Kidney tubule cell (primary cell): ENCODE data around the gene L3MBTL2.
A peak's percentile ranks its signal among the peaks of the same experiment; 100 is the strongest.
"Not testable (repeated sequence)": the region's sequence is repeated elsewhere in the genome, so short reads cannot be mapped to it uniquely, and the experiment has no call there.

Experiments
- DNase-seq: peaks from one replicate; pipeline ENCODE4 v3.0.0-alpha.2; 2018; ENCODE audit warnings: low spot score

L3MBTL2 gene

DNA sequence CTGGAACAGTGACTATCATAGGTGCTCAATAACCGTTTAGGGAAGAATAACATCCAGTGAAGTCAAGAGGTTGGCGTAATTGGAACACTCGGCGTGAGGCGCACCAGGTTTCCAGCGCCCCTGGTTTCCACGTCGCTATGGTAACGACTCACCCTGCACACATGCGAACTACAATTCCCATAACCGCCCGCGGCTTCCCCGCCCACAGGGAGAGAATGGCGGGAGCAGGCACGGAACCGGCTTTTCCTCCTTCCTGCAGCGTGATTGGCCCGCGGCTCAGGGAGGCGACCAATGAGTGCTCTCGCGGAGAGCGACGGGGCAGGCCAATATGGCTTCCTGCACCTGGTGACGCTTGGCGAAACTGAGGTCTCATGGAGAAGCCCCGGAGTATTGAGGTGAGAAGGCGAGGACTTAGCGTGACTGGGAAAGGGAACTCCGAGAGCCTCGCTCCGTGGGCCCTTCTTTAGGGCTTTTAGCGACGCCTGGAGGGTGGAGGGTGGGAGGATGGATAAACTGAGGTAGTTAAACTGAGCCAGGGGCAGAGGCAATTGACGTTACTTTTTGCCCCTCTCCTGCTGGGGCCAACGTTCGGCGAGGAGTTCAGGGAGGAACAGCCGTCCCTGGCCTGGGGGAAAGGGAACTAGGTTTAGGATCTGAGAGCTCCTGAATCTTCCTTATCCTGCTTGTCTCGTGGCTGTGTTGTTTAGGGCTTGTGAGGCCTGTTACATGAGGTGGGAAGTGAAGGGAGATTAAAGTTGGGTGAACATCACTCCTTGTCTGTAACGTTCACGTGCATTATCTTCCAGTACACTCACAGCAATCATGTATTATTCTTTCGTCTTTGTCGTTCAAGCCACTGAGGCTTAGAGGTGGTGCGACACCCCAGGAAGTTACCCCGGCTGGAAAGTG lies at the start of gene L3MBTL2:
Gene L3MBTL2 (plus strand): TSS at position 321 of the 909 bp plus-strand sequence. CDS start 51 bp downstream, at position 372.
- DNase-seq = peak; percentile 96

DNA sequence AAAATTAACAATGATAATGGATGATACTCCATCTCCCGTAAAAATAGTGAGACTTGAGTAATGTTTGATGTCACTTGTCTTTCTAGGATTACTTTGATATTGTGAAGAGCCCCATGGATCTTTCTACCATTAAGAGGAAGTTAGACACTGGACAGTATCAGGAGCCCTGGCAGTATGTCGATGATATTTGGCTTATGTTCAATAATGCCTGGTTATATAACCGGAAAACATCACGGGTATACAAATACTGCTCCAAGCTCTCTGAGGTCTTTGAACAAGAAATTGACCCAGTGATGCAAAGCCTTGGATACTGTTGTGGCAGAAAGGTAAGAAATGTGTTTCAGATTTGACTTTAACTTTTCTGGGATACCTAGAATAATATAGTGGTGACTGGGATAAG lies 48.0 kb upstream of the L3MBTL2 start:
- DNase-seq = no peak

- no peak for DNase-seq
Measured at GRCh38 chr22:41169157-41169556, 36.0 kb upstream of the L3MBTL2 start.

GRCh38 chr22:41171996-41172395 lies 33.1 kb upstream of the L3MBTL2 start:
- DNase-seq = no peak

- DNase-seq = no peak
Measured at GRCh38 chr22:41175546-41175945, 29.6 kb upstream of the L3MBTL2 start.

- no peak for DNase-seq
Measured at GRCh38 chr22:41177040-41177621, 28.0 kb upstream of the L3MBTL2 start.

GRCh38 chr22:41177622-41178424 lies 27.3 kb upstream of the L3MBTL2 start:
- DNase-seq = no peak

DNA sequence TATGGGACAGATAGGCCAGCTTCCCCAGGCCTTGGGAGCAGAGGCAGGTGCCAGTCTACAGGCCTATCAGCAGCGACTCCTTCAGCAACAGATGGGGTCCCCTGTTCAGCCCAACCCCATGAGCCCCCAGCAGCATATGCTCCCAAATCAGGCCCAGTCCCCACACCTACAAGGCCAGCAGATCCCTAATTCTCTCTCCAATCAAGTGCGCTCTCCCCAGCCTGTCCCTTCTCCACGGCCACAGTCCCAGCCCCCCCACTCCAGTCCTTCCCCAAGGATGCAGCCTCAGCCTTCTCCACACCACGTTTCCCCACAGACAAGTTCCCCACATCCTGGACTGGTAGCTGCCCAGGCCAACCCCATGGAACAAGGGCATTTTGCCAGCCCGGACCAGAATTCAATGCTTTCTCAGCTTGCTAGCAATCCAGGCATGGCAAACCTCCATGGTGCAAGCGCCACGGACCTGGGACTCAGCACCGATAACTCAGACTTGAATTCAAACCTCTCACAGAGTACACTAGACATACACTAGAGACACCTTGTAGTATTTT lies 26.6 kb upstream of the L3MBTL2 start:
- DNase-seq = no peak

- DNase-seq = not testable (repeated sequence)
Measured at GRCh38 chr22:41180362-41180761, 24.8 kb upstream of the L3MBTL2 start.

DNA sequence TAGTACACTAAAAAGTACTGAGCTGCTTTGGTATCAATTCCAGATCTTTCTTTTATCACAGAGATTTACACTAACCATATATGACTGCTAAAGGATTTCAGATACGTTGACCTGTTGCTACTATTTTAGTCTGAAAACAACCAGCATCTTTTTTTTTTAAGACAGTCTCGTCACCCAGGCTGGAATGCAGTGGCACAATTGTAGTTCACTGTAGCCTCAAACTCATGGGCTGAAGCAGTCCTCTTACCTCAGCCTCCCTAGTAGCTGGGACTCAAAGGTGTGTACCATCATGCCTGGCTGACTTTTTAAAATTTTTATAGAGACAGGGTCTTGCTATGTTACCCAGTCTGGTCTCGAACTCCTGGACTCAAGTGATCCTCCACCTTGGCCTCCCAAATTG lies 24.2 kb upstream of the L3MBTL2 start:
- no peak for DNase-seq

- DNase-seq = peak; percentile 52
Measured at GRCh38 chr22:41181349-41182241, 23.5 kb upstream of the L3MBTL2 start.

DNA sequence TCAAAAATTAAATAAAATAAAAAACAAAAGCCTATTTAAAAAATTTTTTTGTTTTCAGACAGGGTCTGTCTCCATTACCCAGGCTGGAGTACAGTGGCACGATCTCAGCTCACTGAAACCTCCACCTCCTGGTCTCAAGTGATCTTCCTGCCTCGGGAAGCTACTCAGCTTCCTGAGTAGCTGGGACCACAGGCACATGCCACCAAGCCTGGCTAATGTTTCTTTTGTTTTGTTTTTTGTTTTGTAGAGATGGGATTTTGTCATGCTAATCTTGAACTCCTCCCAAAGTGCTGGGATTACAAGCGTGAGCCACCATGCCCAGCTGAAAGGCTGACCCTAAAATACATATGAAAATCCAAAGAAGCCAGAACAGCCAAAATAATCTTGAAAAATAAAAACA lies 20.4 kb upstream of the L3MBTL2 start:
- DNase-seq = no peak

- DNase-seq = no peak
Measured at GRCh38 chr22:41191467-41191866, 13.6 kb upstream of the L3MBTL2 start.

- DNase-seq = no peak
Measured at GRCh38 chr22:41193829-41194228, 11.3 kb upstream of the L3MBTL2 start.

- DNase-seq = peak; percentile 73
Measured at GRCh38 chr22:41197038-41197972, 7.8 kb upstream of the L3MBTL2 start.

DNA sequence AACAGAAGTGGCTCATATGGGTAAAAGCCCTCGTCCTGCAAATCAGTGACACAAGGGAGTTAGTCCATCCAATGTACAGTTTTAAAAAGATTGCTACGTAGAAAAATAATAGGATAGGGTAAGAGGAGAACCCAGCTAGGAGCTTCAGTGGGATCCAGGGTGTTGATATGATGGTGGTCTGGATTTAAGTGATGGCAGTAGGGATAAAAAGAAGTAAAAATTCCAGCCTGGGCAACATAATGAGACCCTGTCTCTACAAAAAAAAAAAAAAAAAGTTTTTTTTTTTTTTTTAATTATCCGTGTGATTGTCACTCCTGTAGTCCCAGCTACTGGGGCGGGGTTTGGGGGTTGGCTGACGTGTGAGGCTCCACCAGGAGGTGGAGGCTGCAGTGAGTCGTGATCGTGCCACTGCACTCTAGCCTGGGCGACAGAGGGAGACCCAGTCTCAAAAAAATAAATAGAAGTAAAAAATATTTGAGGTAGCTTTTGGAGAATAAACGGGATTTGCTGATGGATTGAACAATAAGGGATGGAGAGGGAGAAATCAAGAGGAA lies 7.0 kb upstream of the L3MBTL2 start:
- peak; percentile 30 for DNase-seq

- DNase-seq = no peak
Measured at GRCh38 chr22:41201141-41201540, 4.0 kb upstream of the L3MBTL2 start.

GRCh38 chr22:41203118-41203517 lies 2.0 kb upstream of the L3MBTL2 start:
- DNase-seq = no peak

DNA sequence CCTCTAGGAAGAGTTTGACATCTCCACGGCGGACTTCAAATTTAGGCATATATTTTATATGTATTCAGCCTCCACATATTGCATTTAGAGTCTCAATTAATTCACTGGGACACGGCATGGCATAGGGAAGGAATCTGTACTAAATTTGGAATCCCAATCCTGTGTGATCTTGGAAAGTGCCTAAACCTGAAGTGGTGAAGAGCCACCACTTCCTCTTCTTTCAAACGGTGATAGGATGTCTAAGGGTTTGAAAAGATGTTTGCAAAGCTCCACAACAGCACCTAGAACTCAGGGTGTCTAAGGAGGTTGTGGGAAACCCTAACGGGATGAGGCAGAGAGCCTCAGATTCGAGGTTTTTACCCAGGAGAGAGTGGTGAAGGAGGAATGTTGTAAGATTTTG lies 1.0 kb upstream of the L3MBTL2 start:
- DNase-seq = no peak

DNA sequence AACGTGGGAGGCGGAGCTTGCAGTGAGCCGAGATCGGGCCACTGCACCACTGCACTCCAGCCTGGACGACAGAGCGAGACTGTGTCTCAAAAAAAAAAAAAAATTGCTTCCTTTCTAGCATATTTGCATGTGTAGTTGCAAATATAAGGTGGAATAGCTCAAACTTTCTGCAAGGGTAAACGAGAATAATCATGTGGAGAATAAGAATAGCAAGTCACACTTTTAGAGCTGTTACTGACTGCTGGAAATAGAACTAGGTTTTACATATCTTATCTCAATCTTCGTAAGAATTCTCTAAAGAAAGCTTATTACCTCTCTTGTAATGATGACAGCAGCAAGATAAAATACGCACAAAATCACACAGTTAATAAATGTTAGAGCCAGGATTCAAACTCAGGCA lies 1.6 kb downstream of the L3MBTL2 start:
- DNase-seq = no peak
